ENCODE results near the gene MFSD6. TPM values are rescaled to one million over a fixed set of nuclear protein-coding genes. Genes with fewer than 3 reads are reported as not detected.
"Not testable (repeated sequence)": the region's sequence is repeated elsewhere in the genome, so short reads cannot be mapped to it uniquely, and the experiment has no call there.

Gene MFSD6
- total and polyA plus RNA-seq, 5 donors from 2014 or later: 24.0 to 67.1 (median 29.2) TPM

- Mint-ChIP-seq H3K4me1 (peaks cover 39 to 57% (median 43%) of the 10 kb centered on the region in 4 donors), H3K27me3 (no peaks in the 10 kb centered on the region), H3K27ac (no peak overlapping the region), H3K36me3 (peaks cover 15% of the 10 kb centered on the region), H3K9me3 (peaks cover 0 to 2% (median 0%) of the 10 kb centered on the region in 7 donors), H3K4me3 (no peak overlapping the region)
- Histone ChIP-seq H3K4me3 (ENCODE audit: low read depth, low read length) (no peak overlapping the region), H3K4me1 (ENCODE audit: control insufficient read depth, insufficient read depth, low read length, poor library complexity, severe bottlenecking) (no peaks in the 10 kb centered on the region), H3K27me3 (ENCODE audit: control insufficient read depth, insufficient read depth, low read length) (no peaks in the 10 kb centered on the region), H3K27ac (ENCODE audit: insufficient read depth, low read length, poor library complexity, severe bottlenecking) (no peak overlapping the region), H3K9me3 (ENCODE audit: control insufficient read depth in 2 of 2, low read length in 2 of 2) (no peaks in the 10 kb centered on the region), H3K36me3 (ENCODE audit: control insufficient read depth, insufficient read depth, low read length) (peaks cover 7% of the 10 kb centered on the region)
- ATAC-seq (ENCODE audit: low read depth in 2 of 2): no peak
- no peak for DNase-seq
These were observed 74.3 kb downstream of the MFSD6 start for GRCh38 chr2:190482451-190482850.

DNA sequence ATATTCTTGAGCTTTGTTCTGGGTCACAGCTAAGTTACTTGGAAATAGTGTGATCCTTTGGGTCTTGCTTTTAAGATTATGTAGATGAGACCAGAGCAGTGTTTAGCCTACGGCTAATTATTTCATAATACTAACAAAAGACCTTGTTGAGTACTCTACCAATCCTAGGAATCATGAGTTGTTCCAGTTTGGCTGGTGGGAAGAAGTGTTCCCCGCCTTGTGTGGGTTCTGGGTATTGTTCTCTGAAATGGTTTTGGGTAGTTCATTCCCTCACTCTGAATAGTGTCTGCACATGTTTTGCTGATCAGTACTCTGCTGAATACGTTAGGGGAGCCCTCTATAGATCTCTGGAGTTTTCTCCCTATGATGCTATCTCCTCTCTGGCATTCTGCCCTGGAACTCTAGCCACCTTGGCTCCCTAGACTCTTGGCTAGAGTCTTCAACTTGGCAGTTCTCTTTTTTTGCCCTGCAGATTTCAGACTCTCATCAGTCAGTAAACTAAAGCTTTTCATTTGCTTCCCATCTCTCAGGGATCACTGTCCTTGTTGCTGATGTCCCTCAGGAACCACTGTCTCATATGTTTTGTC, 78.0 kb downstream of the MFSD6 start:
- no peak overlapping the region for H3K4me3 ChIP-seq (ENCODE audit: low read depth, low read length)
- no peaks in the 10 kb centered on the region for H3K27me3 ChIP-seq (ENCODE audit: control insufficient read depth, insufficient read depth, low read length)
- peaks cover 0 to 2% (median 0%) of the 10 kb centered on the region in 7 donors for H3K9me3 Mint-ChIP-seq
- no peak overlapping the region for H3K4me3 Mint-ChIP-seq
- DNase-seq (no peak), ATAC-seq (ENCODE audit: low read depth in 2 of 2) (no peak)
- H3K4me1 ChIP-seq (ENCODE audit: control insufficient read depth, insufficient read depth, low read length, poor library complexity, severe bottlenecking): no peaks in the 10 kb centered on the region
- no peaks in the 10 kb centered on the region for H3K27me3 Mint-ChIP-seq
- H3K36me3 Mint-ChIP-seq: peaks cover 41% of the 10 kb centered on the region
- H3K9me3 ChIP-seq (ENCODE audit: control insufficient read depth in 2 of 2, low read length in 2 of 2): no peaks in the 10 kb centered on the region
- no peak overlapping the region for H3K27ac ChIP-seq (ENCODE audit: insufficient read depth, low read length, poor library complexity, severe bottlenecking)
- H3K4me1 Mint-ChIP-seq: peaks cover 34 to 52% (median 37%) of the 10 kb centered on the region in 4 donors
- H3K36me3 ChIP-seq (ENCODE audit: control insufficient read depth, insufficient read depth, low read length): peaks cover 38% of the 10 kb centered on the region
- peak overlapping the region in 2 of 3 donors; percentile 3 to 33 for H3K27ac Mint-ChIP-seq

- H3K9me3 Mint-ChIP-seq: peaks cover 0 to 13% (median 1%) of the 10 kb centered on the region in 7 donors
- Histone ChIP-seq H3K4me3 (ENCODE audit: low read depth, low read length) (no peak overlapping the region), H3K27me3 (ENCODE audit: control insufficient read depth, insufficient read depth, low read length) (no peaks in the 10 kb centered on the region), H3K27ac (ENCODE audit: insufficient read depth, low read length, poor library complexity, severe bottlenecking) (no peak overlapping the region), H3K4me1 (ENCODE audit: control insufficient read depth, insufficient read depth, low read length, poor library complexity, severe bottlenecking) (no peaks in the 10 kb centered on the region), H3K9me3 (ENCODE audit: control insufficient read depth in 2 of 2, low read length in 2 of 2) (peaks cover 5 to 8% of the 10 kb centered on the region in 2 experiments), H3K36me3 (ENCODE audit: control insufficient read depth, insufficient read depth, low read length) (peaks cover 47% of the 10 kb centered on the region)
- no peak for ATAC-seq (ENCODE audit: low read depth in 2 of 2)
- DNase-seq: no peak
- H3K4me1 Mint-ChIP-seq: peaks cover 34 to 53% (median 41%) of the 10 kb centered on the region in 4 donors
- H3K4me3 Mint-ChIP-seq: peak overlapping the region in 1 of 4 donors; percentile 46
- H3K36me3 Mint-ChIP-seq: peaks cover 59% of the 10 kb centered on the region
- no peak overlapping the region for H3K27ac Mint-ChIP-seq
- no peaks in the 10 kb centered on the region for H3K27me3 Mint-ChIP-seq
These were observed 80.5 kb downstream of the MFSD6 start for GRCh38 chr2:190488516-190489233.

GRCh38 chr2:190489475-190489874, 81.3 kb downstream of the MFSD6 start:
- peaks cover 64% of the 10 kb centered on the region for H3K36me3 Mint-ChIP-seq
- no peaks in the 10 kb centered on the region for H3K4me1 ChIP-seq (ENCODE audit: control insufficient read depth, insufficient read depth, low read length, poor library complexity, severe bottlenecking)
- no peaks in the 10 kb centered on the region for H3K27me3 ChIP-seq (ENCODE audit: control insufficient read depth, insufficient read depth, low read length)
- H3K4me3 ChIP-seq (ENCODE audit: low read depth, low read length): no peak overlapping the region
- no peak overlapping the region for H3K27ac Mint-ChIP-seq
- peaks cover 5 to 8% of the 10 kb centered on the region in 2 experiments for H3K9me3 ChIP-seq (ENCODE audit: control insufficient read depth in 2 of 2, low read length in 2 of 2)
- H3K4me1 Mint-ChIP-seq: peaks cover 36 to 57% (median 43%) of the 10 kb centered on the region in 4 donors
- ATAC-seq (ENCODE audit: low read depth in 2 of 2) (no peak), DNase-seq (peak in 1 of 3 donors; percentile 15)
- H3K27me3 Mint-ChIP-seq: no peaks in the 10 kb centered on the region
- H3K9me3 Mint-ChIP-seq: peaks cover 0 to 14% (median 1%) of the 10 kb centered on the region in 7 donors
- peak overlapping the region in 1 of 4 donors; percentile 46 for H3K4me3 Mint-ChIP-seq
- no peak overlapping the region for H3K27ac ChIP-seq (ENCODE audit: insufficient read depth, low read length, poor library complexity, severe bottlenecking)
- H3K36me3 ChIP-seq (ENCODE audit: control insufficient read depth, insufficient read depth, low read length): peaks cover 47% of the 10 kb centered on the region

DNA sequence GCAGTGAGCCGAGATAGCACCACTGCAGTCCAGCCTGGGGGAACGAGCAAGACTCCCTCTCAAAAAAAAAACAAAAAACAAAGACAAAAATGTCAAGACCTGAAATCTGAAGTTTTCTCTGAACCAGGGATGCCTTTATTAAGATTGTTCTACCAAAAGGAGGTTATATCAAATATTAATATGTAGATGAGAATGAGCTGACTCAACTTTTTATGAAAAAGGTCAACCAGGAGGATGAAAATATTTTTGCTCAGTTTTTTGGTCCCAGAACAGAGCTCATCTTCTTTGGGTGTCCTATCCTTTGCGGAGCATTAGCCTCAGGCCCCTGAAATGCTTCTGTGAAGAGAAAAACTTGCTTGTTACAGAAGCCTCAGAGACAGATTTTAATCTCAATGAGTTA, 82.3 kb downstream of the MFSD6 start:
- H3K27ac Mint-ChIP-seq: no peak overlapping the region
- ATAC-seq (ENCODE audit: low read depth in 2 of 2): no peak
- H3K36me3 ChIP-seq (ENCODE audit: control insufficient read depth, insufficient read depth, low read length): peaks cover 47% of the 10 kb centered on the region

GRCh38 chr2:190493095-190493494, 84.9 kb downstream of the MFSD6 start:
- Mint-ChIP-seq H3K4me3 (no peak overlapping the region), H3K9me3 (peaks cover 0 to 14% (median 2%) of the 10 kb centered on the region in 7 donors), H3K27ac (peak overlapping the region in 2 of 3 donors; percentile 50 to 74), H3K36me3 (peaks cover 77% of the 10 kb centered on the region), H3K27me3 (no peaks in the 10 kb centered on the region), H3K4me1 (peaks cover 36 to 51% (median 38%) of the 10 kb centered on the region in 4 donors)
- H3K36me3 ChIP-seq (ENCODE audit: control insufficient read depth, insufficient read depth, low read length): peaks cover 56% of the 10 kb centered on the region
- DNase-seq: no peak
- H3K9me3 ChIP-seq (ENCODE audit: control insufficient read depth in 2 of 2, low read length in 2 of 2): peaks cover 5 to 8% of the 10 kb centered on the region in 2 experiments
- no peaks in the 10 kb centered on the region for H3K4me1 ChIP-seq (ENCODE audit: control insufficient read depth, insufficient read depth, low read length, poor library complexity, severe bottlenecking)
- no peak overlapping the region for H3K27ac ChIP-seq (ENCODE audit: insufficient read depth, low read length, poor library complexity, severe bottlenecking)
- no peak overlapping the region for H3K4me3 ChIP-seq (ENCODE audit: low read depth, low read length)
- no peaks in the 10 kb centered on the region for H3K27me3 ChIP-seq (ENCODE audit: control insufficient read depth, insufficient read depth, low read length)
- ATAC-seq (ENCODE audit: low read depth in 2 of 2): no peak

More for the DNA sequence above, 82.3 kb downstream of the MFSD6 start:
- no peak overlapping the region for H3K27ac ChIP-seq (ENCODE audit: insufficient read depth, low read length, poor library complexity, severe bottlenecking)
- no peaks in the 10 kb centered on the region for H3K4me1 ChIP-seq (ENCODE audit: control insufficient read depth, insufficient read depth, low read length, poor library complexity, severe bottlenecking)
- H3K36me3 Mint-ChIP-seq: peaks cover 68% of the 10 kb centered on the region
- H3K27me3 ChIP-seq (ENCODE audit: control insufficient read depth, insufficient read depth, low read length): no peaks in the 10 kb centered on the region
- H3K4me1 Mint-ChIP-seq: peaks cover 41 to 63% (median 45%) of the 10 kb centered on the region in 4 donors
- H3K27me3 Mint-ChIP-seq: no peaks in the 10 kb centered on the region
- peaks cover 0 to 14% (median 1%) of the 10 kb centered on the region in 7 donors for H3K9me3 Mint-ChIP-seq
- DNase-seq: no peak
- no peak overlapping the region for H3K4me3 Mint-ChIP-seq
- H3K4me3 ChIP-seq (ENCODE audit: low read depth, low read length): no peak overlapping the region
- peaks cover 5 to 8% of the 10 kb centered on the region in 2 experiments for H3K9me3 ChIP-seq (ENCODE audit: control insufficient read depth in 2 of 2, low read length in 2 of 2)

GRCh38 chr2:190494600-190495227, 86.6 kb downstream of the MFSD6 start:
- not testable (repeated sequence) for H3K4me3 Mint-ChIP-seq; DNase-seq; H3K4me1 ChIP-seq (ENCODE audit: control insufficient read depth, insufficient read depth, low read length, poor library complexity, severe bottlenecking); H3K9me3 ChIP-seq (ENCODE audit: control insufficient read depth in 2 of 2, low read length in 2 of 2); ATAC-seq (ENCODE audit: low read depth in 2 of 2); H3K4me3 ChIP-seq (ENCODE audit: low read depth, low read length); H3K27ac ChIP-seq (ENCODE audit: insufficient read depth, low read length, poor library complexity, severe bottlenecking); H3K27me3 Mint-ChIP-seq; H3K27me3 ChIP-seq (ENCODE audit: control insufficient read depth, insufficient read depth, low read length)
- Mint-ChIP-seq H3K27ac (peak overlapping the region; percentile 32 to 86 (median 64)), H3K36me3 (peaks cover 77% of the 10 kb centered on the region), H3K4me1 (peaks cover 28 to 39% (median 30%) of the 10 kb centered on the region in 4 donors), H3K9me3 (peaks cover 0 to 14% (median 2%) of the 10 kb centered on the region in 7 donors)
- peaks cover 49% of the 10 kb centered on the region for H3K36me3 ChIP-seq (ENCODE audit: control insufficient read depth, insufficient read depth, low read length)

Measured in CD4-positive, CD25-positive, alpha-beta regulatory T cell (primary cell).